ENCODE results near the gene RPL13.

GRCh38 chr16:89512453-89512852 lies 48.0 kb upstream of the RPL13 start:
- TF ChIP-seq POLR2AphosphoS5 (IDR thresholded peaks at IDR 0.05; ENCODE audit: borderline replicate concordance, low read depth, low read length) (no peak), EZH2 (IDR thresholded peaks at IDR 0.05) (no peak), FOXP2 (optimal IDR thresholded peaks at IDR 0.05; ENCODE audit: control extremely low read depth, extremely low read length, insufficient read depth) (no peak)

Data from SK-N-MC (cell line).